HG03432 (cell line): ENCODE data around the gene ZDHHC11.
"Not testable (repeated sequence)": the region's sequence is repeated elsewhere in the genome, so short reads cannot be mapped to it uniquely, and the experiment has no call there.

Experiments
- ATAC-seq: cut with Tn5 transposase; IDR thresholded peaks from one replicate; pipeline ENCODE4 v1.9.1; 2021; ENCODE audit warnings: mild to moderate bottlenecking, moderate library complexity; ENCODE audit not compliant: unreplicated experiment

ZDHHC11 gene

DNA sequence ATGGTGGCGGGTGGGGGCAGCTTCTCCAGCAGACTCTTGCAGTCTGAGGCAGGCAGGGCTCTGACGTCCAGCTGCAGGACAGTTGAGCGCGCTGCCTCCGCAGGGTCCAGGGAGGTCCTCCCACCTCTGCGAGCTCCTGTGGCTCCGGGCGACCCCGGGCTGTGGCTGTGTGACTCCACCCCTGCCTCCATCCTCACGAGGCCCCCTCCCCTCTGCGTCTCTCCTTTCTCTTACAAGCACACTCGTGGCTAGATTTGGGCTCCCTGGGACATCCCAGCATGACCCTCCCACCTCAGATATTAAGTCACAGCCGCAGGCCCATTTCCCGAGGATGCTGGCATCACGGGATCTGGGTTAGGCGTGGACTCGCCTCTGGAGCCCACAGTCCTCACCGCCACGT lies 100.6 kb downstream of the ZDHHC11 start:
- ATAC-seq = not testable (repeated sequence)

DNA sequence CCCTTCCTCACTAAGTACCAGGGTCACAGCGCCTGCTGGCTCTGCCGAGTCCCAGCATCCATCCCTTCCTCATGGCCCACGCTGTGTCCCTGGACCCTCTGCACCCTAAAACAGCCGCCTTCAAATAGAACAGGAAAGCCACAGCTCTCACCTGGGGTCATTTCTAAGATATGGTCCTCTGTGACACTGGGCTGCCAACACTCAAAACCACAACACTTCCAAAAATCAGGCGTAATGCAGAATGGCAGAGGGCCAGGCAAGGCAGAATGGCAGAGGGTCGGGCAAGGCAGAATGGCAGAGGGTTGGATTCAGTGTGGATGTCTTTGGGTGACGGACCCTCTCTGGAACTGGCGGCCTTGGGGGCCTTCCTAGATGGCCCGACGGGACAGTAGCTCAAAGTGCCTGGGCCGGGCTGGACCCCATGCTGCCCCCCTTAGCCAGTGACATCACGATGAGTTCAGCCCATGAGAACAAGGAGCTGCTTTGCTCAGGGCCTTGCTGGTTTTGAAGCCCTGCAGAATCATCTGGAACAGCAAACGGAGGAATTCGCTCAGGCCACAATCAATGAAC lies 101.6 kb downstream of the ZDHHC11 start:
- no peak for ATAC-seq

DNA sequence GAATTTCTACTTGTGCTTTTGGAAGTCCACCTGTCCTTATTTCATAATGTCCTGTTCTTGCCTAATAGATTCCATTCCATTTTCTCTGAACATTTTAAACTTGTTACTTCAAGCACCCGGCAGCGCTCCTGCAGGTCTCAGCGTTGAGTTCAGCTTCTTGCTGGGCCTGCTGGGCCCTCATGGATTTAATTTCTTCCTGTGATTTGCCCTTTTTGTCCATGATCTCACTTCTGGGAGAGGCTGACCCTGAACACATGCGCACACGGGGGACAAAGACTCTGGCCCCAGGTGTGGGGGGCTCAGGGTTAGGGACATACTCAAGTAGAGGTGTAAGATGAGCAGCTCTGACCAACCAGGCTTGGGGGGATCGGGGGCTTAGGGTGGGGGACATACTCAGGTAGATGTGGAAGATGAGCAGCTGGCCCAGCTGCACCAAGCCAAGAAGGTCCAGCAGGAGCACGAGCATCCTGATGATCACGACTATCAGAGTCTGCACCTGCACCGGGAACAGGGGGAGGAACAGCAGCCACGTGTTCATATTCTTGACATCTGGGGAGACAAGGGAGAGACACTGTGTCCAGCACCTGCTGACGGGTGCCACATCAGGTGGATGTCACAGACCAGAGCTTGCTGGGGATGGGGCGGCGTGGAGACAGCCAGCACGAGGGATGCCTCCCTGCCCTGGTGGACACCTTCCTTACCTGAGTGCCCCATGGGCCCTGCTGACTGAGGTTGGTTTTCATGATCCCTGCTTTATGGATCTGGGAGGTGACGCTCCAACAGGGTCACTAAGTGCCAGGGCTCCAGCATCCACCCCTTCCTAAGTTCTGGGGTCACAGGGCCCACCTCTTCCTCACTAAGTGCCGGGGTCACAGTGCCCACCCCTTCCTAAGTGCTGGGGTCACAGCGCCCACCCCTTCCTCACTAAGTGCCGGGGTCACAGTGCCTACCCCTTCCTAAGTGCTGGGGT lies 102.5 kb downstream of the ZDHHC11 start:
- ATAC-seq = not testable (repeated sequence)

DNA sequence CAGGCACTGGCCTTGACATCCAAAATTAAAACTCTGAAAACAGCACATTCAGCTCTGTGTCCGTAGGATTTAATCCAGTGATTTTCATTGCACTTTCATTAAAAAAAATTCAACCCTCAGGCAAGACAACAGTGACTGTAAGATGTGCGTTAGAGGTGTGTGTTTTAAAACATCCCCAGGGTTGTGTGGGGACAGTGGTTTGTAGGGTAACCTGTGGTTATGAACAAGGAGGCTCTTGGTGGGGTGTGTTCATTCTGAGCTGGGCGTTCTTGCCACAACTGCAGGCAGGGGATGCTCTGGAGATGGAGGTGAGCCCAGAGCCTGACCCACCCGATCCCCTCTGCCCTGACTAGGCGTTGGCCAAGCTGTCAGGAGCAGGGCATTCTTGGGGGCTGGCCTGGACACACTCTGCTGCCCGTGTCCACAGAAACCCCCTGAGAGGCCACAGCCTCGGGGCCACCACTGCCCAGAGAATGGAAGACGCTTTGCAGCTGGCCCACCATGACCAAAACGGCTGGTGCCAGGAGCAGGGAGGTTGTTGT lies 103.4 kb downstream of the ZDHHC11 start:
- not testable (repeated sequence) for ATAC-seq

DNA sequence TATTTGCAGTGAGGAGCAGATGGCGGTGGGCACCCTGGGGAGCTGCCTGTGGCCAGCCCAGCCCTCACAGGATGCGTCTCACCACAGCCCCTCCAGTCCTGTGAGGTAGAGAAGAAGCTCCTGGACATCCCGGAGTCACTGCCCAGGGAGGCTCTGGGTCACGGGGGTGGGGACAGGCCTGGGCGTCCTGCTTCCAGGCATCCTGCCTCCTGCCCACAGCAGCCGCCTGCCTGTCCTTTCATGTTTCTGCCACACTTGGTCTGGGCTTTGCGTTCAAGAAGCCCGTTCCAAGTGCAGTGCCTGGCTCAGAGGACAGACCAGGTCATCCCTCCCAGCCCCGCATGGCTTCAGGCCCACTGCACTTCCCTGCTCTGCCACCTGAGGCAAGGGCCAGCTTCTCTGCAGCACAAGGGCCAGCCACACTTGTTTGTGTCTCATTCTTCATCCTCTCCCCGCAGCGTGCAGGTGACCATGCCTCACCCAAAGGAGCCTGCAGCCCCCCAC lies 104.5 kb downstream of the ZDHHC11 start:
- no peak for ATAC-seq
